Uterus (tissue), 4 donors: ENCODE data around the gene VAV1. TPM values are rescaled to one million over a fixed set of nuclear protein-coding genes. Genes with fewer than 3 reads are reported as not detected.

Experiments
- DNase-seq, 2 donors: peaks; one replicate each; pipeline ENCODE4 v3.0.0-alpha.2; 2019 to 2020
- H3K27ac ChIP-seq, 2 donors: fragments of 200-600 bp; sonication (generic); 1 replicate in 1 of 2; 2 replicates in 1 of 2; pipeline ENCODE4 v1.5.1; 2016 to 2018
- H3K27me3 ChIP-seq, 2 donors: fragments of 200-600 bp; sonication (generic); one replicate each; pipeline ENCODE4 v1.5.1; 2018 to 2019; ENCODE audit warnings: control low read depth in 1 of 2
- H3K36me3 ChIP-seq, 2 donors: fragments of 200-600 bp; sonication (generic); one replicate each; pipeline ENCODE4 v1.5.1; 2019; ENCODE audit warnings: control low read depth in 1 of 2
- H3K4me1 ChIP-seq, 2 donors: fragments of 200-600 bp; sonication (generic); one replicate each; pipeline ENCODE4 v1.5.1; 2018 to 2019; ENCODE audit warnings: control low read depth in 1 of 2
- H3K4me3 ChIP-seq, 2 donors: fragments of 200-600 bp; sonication (generic); 1 replicate in 1 of 2; 2 replicates in 1 of 2; pipeline ENCODE4 v1.5.1; 2018 to 2019; ENCODE audit warnings: mild to moderate bottlenecking in 1 of 2
- H3K9me3 ChIP-seq, 2 donors: fragments of 200-600 bp; sonication (generic); one replicate each; pipeline ENCODE4 v1.5.1; 2019; ENCODE audit warnings: control low read depth in 1 of 2
- CTCF ChIP-seq, 4 experiments: fragments of 200-600 bp in 2 of 4; fragments of 450-650 bp in 2 of 4; sonication (generic) in 2 of 4; IDR thresholded peaks; one replicate each; pipeline ENCODE4 v1.5.1; 2016 to 2019; ENCODE audit warnings: antibody characterized with exemption in 4 of 4, mild to moderate bottlenecking in 2 of 4, moderate library complexity in 1 of 4
- POLR2A ChIP-seq, 2 donors: fragments of 450-650 bp; IDR thresholded peaks; one replicate each; pipeline ENCODE4 v1.6.1; 2016; ENCODE audit warnings: antibody characterized with exemption in 2 of 2, mild to moderate bottlenecking in 1 of 2, moderate library complexity in 1 of 2
- intact Hi-C: fragments of 100-400 bp; cut with DNase I; formaldehyde crosslinking; loops from one replicate; pipeline ENCODE4 v1.15.1; 2023; ENCODE audit warnings: low total_unique reads
- total RNA-seq, 4 donors: library from RNA; depleted of rRNA in 3 of 4; stranded (reverse); fragments of >200 nt in 3 of 4; gene quantifications; one replicate each; pipeline versions ENCODE4 v1.1.0 to v1.2.4, GENCODE V29; 2014 to 2023
- donor health status: DM: yes; HTN: yes; CAD: no.

Gene VAV1
- total RNA-seq, 4 donors from 2014 or later = 0.29 to 7.9 (median 4.6) TPM

- intact Hi-C loops = no loop called here
- DNase-seq = no peak
- Histone ChIP-seq H3K27me3 (no peaks in the 10 kb centered on the region), H3K4me1 (no peaks in the 10 kb centered on the region), H3K9me3 (no peaks in the 10 kb centered on the region), H3K36me3 (no peaks in the 10 kb centered on the region), H3K27ac (no peak overlapping the region), H3K4me3 (no peak overlapping the region)
- TF ChIP-seq POLR2A (IDR thresholded peaks at IDR 0.05) = no peak
- no peak for TF ChIP-seq CTCF (IDR thresholded peaks at IDR 0.05)
These were observed 105.3 kb downstream of the VAV1 start for GRCh38 chr19:6877766-6878165.

GRCh38 chr19:6886277-6886897 is 113.9 kb downstream of the VAV1 start:
- intact Hi-C loops = no loop called here
- H3K4me3 ChIP-seq = no peak overlapping the region
- H3K36me3 ChIP-seq = no peaks in the 10 kb centered on the region
- no peak for DNase-seq
- H3K4me1 ChIP-seq = no peaks in the 10 kb centered on the region
- TF ChIP-seq POLR2A (IDR thresholded peaks at IDR 0.05) = no peak
- no peak for TF ChIP-seq CTCF (IDR thresholded peaks at IDR 0.05)
- H3K9me3 ChIP-seq = no peaks in the 10 kb centered on the region
- H3K27me3 ChIP-seq = no peaks in the 10 kb centered on the region
- H3K27ac ChIP-seq = no peak overlapping the region

GRCh38 chr19:6887316-6887715 is 114.8 kb downstream of the VAV1 start, which contains the start of gene ADGRE1:
TSS of gene ADGRE1 (plus strand) at chr19:6887579. CDS start at chr19:6887609, 30 bp downstream.
- Histone ChIP-seq H3K27me3 (no peaks in the 10 kb centered on the region), H3K9me3 (no peaks in the 10 kb centered on the region), H3K36me3 (no peaks in the 10 kb centered on the region), H3K27ac (no peak within 1 kb of the TSS), H3K4me3 (no peak within 1 kb of the TSS), H3K4me1 (no peaks in the 10 kb centered on the region)
- intact Hi-C loops = no loop called here
- TF ChIP-seq CTCF (IDR thresholded peaks at IDR 0.05) (no peak), POLR2A (IDR thresholded peaks at IDR 0.05) (no peak)
- DNase-seq = no peak

GRCh38 chr19:6888967-6889366 is 116.5 kb downstream of the VAV1 start:
- Histone ChIP-seq H3K36me3 (no peaks in the 10 kb centered on the region), H3K4me3 (no peak overlapping the region), H3K4me1 (no peaks in the 10 kb centered on the region), H3K27me3 (no peaks in the 10 kb centered on the region), H3K27ac (no peak overlapping the region), H3K9me3 (no peaks in the 10 kb centered on the region)
- intact Hi-C loops = no loop called here
- DNase-seq = no peak
- TF ChIP-seq POLR2A (IDR thresholded peaks at IDR 0.05) (no peak), CTCF (IDR thresholded peaks at IDR 0.05) (no peak)

GRCh38 chr19:6890401-6890913 is 117.9 kb downstream of the VAV1 start:
- no peak overlapping the region for H3K27ac ChIP-seq
- H3K27me3 ChIP-seq = no peaks in the 10 kb centered on the region
- no peaks in the 10 kb centered on the region for H3K9me3 ChIP-seq
- intact Hi-C loops = no loop called here
- TF ChIP-seq POLR2A (IDR thresholded peaks at IDR 0.05) (no peak), CTCF (IDR thresholded peaks at IDR 0.05) (no peak)
- no peak for DNase-seq
- no peaks in the 10 kb centered on the region for H3K4me1 ChIP-seq
- no peaks in the 10 kb centered on the region for H3K36me3 ChIP-seq
- H3K4me3 ChIP-seq = no peak overlapping the region
